GM04504 (cell line): ENCODE results near the gene MT3.
"Not testable (repeated sequence)": the region's sequence is repeated elsewhere in the genome, so short reads cannot be mapped to it uniquely, and the experiment has no call there.

ENCODE experiments used
- DNase-seq: peaks from one replicate; pipeline ENCODE4 v3.0.0-alpha.2; 2012; ENCODE audit warnings: low read depth

MT3 gene

DNA sequence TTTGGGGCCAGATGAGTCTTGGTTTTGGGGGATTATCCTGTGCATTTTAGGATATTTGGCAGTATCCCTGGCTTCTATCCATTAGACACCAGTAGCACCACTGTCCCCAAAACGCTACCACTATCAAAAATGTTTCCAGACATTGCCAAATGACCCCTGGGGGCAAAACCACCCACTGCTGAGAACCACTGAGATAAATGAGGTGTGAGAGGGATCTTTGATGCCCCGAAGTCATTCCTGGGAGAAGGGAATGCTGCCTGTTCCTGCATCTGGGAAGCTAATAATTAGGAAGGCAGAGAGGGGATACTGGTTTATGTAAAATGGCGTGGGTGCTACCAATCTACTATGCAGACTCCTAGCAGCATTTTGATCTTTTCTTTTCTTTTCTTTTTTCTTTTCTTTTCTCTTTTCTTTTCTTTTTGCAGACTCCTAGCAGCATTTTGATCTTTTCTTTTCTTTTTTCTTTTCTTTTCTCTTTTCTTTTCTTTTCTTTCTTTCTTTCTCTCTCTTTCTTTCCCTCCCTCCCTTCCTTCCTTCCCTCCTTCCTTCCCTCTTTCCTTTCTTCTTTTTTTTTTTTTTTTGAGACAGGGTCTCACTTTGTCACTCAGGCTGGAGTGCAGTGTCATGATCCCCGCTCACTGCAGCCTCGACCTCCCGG lies 8.8 kb upstream of the MT3 start:
- no peak for DNase-seq

DNA sequence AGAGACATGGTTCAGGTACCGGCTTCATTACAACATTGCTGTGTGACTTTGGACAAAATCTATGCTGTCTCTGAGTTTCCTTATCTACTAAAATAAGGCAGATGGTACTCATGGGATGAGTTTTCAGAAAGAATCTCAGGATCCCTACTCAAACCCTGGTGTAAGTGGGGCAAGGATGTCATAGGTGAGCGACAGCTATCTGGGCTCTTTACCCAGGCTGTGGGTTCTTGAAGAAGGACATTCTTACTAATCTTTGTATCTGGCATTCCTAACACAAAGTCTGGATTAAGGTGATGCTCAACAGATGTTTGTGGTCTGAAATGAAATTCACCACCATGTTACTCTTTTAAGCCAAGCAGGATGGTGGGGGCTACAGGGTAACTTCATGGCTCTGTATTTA lies 6.4 kb upstream of the MT3 start:
- DNase-seq = not testable (repeated sequence)

GRCh38 chr16:56583351-56584168 lies 5.8 kb upstream of the MT3 start:
- no peak for DNase-seq

- DNase-seq = no peak
These were observed 5.1 kb upstream of the MT3 start for GRCh38 chr16:56584276-56584675.

GRCh38 chr16:56588781-56589140 lies 567 bp upstream of the MT3 start:
- no peak for DNase-seq

DNA sequence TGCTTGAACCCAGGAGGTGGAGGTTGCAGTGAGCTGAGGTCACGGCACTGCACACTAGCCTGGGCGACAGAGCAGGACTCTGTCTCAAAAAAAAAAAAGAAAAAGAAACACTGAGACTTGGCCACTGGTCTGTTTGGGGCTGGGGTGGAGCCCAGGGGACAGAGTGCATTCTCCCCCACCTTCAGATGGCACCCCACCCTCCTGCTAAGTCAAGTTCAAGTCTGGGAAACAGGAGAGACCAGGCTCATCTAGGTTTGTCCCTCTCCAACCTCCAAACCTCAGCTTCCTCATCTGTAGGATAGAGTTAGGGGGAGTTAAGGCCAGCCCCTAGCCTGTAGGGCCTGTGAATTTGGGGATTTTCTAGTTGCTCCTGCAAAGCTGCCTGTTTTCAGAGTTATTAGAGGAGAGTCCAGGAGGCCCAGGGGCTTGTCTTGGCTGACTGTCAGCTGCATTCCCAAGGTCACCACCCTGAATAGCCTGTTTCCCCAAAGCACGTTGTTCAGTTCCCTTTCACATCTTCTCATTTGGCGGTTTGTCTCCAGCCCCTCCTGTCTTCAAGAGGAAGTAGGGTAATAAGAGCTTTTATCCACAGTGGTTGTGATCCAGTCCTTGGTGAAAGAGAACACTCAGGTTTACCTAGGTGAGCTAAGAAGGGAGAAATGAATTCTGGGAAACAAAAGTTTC lies 2.2 kb downstream of the MT3 start:
- no peak for DNase-seq

DNA sequence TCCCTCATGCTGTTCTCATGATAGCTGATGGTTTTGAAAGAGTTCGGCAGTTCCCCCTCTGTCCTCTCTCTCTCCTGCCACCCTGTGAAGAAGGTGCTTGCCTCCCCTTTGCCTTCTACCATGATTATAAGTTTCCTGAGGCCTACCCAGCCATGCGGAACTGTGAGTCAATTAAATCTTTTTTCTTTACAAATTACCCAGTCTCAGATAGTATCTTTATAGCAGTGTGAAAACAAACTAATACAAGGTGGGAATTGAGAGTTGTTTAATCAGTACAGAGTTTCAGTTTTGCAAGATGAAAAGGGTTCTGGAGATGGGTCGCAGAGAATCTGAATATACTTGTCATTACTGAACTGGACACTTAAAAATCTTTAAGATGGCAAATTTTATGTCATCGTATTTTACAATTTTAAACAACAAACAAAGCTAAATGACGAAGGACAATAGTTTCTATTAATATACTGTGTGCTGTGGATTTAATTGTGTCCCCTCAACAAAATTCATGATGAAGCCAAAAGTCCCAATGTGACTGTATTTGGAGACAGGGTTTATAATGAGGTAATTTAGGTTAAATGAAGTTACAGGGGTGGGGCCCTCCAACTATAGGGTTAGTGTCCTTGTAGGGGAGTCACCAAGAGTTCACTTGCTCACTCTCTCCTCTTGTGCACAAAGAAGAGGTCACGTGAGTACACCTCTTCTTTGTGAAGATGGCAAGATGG lies 4.4 kb downstream of the MT3 start:
- DNase-seq = no peak

- no peak for DNase-seq
These were observed 4.9 kb downstream of the MT3 start for GRCh38 chr16:56594292-56594619.

GRCh38 chr16:56600398-56600999 lies 11.2 kb downstream of the MT3 start:
- no peak for DNase-seq

GRCh38 chr16:56601325-56601724 lies 12.0 kb downstream of the MT3 start:
- no peak for DNase-seq

- no peak for DNase-seq
These were observed 14.3 kb downstream of the MT3 start for GRCh38 chr16:56603589-56603988.

- no peak for DNase-seq
These were observed 15.6 kb downstream of the MT3 start for GRCh38 chr16:56604966-56605365.

GRCh38 chr16:56605475-56605874 lies 16.1 kb downstream of the MT3 start:
- no peak for DNase-seq

DNA sequence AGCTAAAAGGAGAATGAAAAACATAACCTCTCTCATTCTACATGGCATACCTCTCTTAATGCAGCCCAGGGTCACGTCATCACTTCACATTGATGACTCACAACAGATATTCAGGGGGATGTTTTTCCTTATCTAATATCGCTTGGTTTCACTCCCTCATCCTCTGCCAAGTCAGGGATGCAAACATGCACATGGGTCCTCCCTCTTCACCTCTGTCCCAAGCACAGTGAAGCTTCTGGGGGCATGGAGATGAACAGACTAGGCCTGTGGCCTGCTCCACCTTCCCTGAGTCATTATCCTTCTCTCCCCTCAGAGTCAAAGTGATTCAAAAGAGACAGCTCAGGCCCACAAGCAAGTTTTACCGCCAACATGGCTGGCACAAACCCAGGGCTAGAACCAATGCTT lies 16.7 kb downstream of the MT3 start:
- no peak for DNase-seq

DNA sequence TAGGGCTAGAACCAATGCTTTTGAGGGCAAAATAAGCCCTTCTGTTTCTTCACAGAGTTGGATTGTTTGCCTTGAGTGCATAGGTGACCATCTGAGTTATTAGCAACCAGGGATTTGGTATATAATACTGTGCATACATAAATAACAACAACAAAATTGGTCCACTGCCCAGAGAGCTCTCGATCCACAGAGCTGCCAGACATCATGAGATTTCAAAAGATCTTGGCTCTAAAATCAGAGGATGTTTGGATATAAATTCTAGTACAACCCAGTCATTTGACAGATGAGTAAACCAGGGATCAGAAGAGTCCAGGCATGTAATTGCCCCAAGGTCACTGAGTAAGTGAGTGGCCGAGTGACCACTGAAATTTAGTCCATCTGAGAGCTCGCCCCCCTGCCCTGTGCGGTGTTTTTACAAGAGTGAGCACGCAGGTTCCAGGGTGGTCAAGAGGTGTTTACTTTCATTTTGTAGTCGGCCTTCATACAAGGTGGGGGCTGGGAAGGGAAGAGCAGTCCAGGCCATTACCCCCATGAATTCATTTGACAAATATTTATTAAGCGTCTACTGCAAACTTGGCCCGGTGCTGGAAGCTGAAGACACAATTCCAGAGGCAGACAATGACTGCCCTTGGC lies 17.3 kb downstream of the MT3 start:
- DNase-seq = peak; percentile 90

GRCh38 chr16:56607109-56607618 lies 17.8 kb downstream of the MT3 start:
- peak; percentile 97 for DNase-seq

- no peak for DNase-seq
These were observed 18.3 kb downstream of the MT3 start for GRCh38 chr16:56607675-56608042.

DNA sequence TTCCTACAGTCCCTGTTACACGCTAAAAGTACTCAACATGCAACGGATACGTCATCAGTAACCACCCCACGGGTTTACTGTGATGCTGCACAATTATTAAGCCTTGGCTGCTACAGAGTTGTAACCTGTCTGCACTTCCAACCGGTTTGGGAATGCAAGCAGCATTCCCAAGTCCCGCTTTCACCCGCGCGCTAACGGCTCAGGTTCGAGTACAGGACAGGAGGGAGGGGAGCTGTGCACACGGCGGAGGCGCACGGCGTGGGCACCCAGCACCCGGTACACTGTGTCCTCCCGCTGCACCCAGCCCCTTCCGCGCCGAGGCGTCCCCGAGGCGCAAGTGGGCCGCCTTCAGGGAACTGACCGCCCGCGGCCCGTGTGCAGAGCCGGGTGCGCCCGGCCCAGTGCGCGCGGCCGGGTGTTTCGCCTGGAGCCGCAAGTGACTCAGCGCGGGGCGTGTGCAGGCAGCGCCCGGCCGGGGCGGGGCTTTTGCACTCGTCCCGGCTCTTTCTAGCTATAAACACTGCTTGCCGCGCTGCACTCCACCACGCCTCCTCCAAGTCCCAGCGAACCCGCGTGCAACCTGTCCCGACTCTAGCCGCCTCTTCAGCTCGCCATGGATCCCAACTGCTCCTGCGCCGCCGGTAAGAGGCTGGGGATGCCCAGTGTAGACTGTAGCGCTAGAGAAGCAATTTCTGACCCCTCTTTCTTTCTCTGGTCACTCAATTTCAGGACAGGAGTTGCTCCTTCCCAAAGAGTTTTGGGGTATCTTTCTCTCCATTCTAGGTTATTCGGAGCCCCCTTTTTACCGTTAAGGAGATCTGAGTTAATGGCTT lies 18.9 kb downstream of the MT3 start, which contains the start of gene MT2A:
Gene MT2A (plus strand): TSS at position 542 of the 833 bp plus-strand sequence. CDS start 72 bp downstream, at position 614.
- peak; percentile 93 for DNase-seq

DNA sequence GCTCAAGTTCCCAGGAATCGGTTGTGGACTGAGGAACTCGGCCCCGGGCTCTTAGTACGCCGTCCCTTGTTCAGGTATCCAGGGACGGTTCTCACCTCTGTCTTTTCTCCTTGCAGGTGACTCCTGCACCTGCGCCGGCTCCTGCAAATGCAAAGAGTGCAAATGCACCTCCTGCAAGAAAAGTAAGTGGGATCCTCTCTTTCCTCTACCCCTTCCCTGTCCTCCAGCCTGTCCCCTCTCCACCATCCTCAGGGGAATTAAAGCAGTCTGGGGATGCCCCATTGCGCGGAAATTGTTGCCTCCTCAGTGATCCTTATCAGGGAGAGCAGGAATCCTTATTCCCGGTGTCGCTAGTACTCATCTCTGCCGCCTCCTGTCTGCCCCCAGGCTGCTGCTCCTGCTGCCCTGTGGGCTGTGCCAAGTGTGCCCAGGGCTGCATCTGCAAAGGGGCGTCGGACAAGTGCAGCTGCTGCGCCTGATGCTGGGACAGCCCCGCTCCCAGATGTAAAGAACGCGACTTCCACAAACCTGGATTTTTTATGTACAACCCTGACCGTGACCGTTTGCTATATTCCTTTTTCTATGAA lies 19.6 kb downstream of the MT3 start:
- no peak for DNase-seq

- peak; percentile 74 for DNase-seq
These were observed 20.2 kb downstream of the MT3 start for GRCh38 chr16:56609463-56609921.
